ENCODE results near the gene WBP2. TPM values are rescaled to one million over a fixed set of nuclear protein-coding genes. Genes with fewer than 3 reads are reported as not detected.

Gene WBP2
- total and polyA plus RNA-seq, 2 of the 13 experiments (the other 11 are each of a cell fraction or from before 2014, with no cell fraction given), result 29.2 to 29.5 TPM

GRCh38 chr17:75846692-75847613, 8.2 kb downstream of the WBP2 start (continued):
- TF ChIP-seq, protein P1, sequence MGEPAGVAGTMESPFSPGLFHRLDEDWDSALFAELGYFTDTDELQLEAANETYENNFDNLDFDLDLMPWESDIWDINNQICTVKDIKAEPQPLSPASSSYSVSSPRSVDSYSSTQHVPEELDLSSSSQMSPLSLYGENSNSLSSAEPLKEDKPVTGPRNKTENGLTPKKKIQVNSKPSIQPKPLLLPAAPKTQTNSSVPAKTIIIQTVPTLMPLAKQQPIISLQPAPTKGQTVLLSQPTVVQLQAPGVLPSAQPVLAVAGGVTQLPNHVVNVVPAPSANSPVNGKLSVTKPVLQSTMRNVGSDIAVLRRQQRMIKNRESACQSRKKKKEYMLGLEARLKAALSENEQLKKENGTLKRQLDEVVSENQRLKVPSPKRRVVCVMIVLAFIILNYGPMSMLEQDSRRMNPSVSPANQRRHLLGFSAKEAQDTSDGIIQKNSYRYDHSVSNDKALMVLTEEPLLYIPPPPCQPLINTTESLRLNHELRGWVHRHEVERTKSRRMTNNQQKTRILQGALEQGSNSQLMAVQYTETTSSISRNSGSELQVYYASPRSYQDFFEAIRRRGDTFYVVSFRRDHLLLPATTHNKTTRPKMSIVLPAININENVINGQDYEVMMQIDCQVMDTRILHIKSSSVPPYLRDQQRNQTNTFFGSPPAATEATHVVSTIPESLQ (CRISPR knock-in tag; conservative IDR thresholded peaks at IDR 0.05), result no peak; the same call in 1 of the 2 replicates
- no peak; the same call in 1 of the 2 replicates for TF ChIP-seq ZNF639 (CRISPR knock-in tag; conservative IDR thresholded peaks at IDR 0.05)
- TF ChIP-seq ZNF670 (CRISPR knock-in tag; IDR thresholded peaks at IDR 0.05; ENCODE audit: borderline replicate concordance), result no peak
- 0 out of 2 replicates have a peak, but pooled peaks have one; percentile 36 for TF ChIP-seq ZNF598 (CRISPR knock-in tag; IDR thresholded peaks at IDR 0.05; ENCODE audit: borderline replicate concordance)
- TF ChIP-seq REPIN1 (CRISPR knock-in tag; IDR thresholded peaks at IDR 0.05; ENCODE audit: borderline replicate concordance, low read depth), result peak; percentile 92; the same call in 1 of the 2 replicates
- TF ChIP-seq, protein P2, sequence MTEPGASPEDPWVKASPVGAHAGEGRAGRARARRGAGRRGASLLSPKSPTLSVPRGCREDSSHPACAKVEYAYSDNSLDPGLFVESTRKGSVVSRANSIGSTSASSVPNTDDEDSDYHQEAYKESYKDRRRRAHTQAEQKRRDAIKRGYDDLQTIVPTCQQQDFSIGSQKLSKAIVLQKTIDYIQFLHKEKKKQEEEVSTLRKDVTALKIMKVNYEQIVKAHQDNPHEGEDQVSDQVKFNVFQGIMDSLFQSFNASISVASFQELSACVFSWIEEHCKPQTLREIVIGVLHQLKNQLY (CRISPR knock-in tag; IDR thresholded peaks at IDR 0.05), result peak; percentile 66; the same call in 1 of the 2 replicates
- TF ChIP-seq, protein P3, sequence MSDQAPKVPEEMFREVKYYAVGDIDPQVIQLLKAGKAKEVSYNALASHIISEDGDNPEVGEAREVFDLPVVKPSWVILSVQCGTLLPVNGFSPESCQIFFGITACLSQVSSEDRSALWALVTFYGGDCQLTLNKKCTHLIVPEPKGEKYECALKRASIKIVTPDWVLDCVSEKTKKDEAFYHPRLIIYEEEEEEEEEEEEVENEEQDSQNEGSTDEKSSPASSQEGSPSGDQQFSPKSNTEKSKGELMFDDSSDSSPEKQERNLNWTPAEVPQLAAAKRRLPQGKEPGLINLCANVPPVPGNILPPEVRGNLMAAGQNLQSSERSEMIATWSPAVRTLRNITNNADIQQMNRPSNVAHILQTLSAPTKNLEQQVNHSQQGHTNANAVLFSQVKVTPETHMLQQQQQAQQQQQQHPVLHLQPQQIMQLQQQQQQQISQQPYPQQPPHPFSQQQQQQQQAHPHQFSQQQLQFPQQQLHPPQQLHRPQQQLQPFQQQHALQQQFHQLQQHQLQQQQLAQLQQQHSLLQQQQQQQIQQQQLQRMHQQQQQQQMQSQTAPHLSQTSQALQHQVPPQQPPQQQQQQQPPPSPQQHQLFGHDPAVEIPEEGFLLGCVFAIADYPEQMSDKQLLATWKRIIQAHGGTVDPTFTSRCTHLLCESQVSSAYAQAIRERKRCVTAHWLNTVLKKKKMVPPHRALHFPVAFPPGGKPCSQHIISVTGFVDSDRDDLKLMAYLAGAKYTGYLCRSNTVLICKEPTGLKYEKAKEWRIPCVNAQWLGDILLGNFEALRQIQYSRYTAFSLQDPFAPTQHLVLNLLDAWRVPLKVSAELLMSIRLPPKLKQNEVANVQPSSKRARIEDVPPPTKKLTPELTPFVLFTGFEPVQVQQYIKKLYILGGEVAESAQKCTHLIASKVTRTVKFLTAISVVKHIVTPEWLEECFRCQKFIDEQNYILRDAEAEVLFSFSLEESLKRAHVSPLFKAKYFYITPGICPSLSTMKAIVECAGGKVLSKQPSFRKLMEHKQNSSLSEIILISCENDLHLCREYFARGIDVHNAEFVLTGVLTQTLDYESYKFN (CRISPR knock-in tag; conservative IDR thresholded peaks at IDR 0.05), result peak; percentile 99
- 0 out of 2 replicates have a peak, but pooled peaks have one; percentile 65 for TF ChIP-seq ISL2 (CRISPR knock-in tag; IDR thresholded peaks at IDR 0.05)
- TF ChIP-seq YY1 (IDR thresholded peaks at IDR 0.05; ENCODE audit: insufficient read depth, insufficient replicate concordance, low read depth, low read length), result peak; percentile 9
- TF ChIP-seq ZNF225 (CRISPR knock-in tag; IDR thresholded peaks at IDR 0.05), result peak; percentile 73; the same call in 1 of the 2 replicates

All from HepG2 (cell line).